Mesangial cell (primary cell): ENCODE measurements around the gene ZBTB34. TPM values are rescaled to one million over a fixed set of nuclear protein-coding genes. Genes with fewer than 3 reads are reported as not detected.

ENCODE experiments used
- total RNA-seq: library from RNA; depleted of rRNA; stranded (reverse); fragments of >200 nt; gene quantifications from 2 replicates; pipeline ENCODE4 v1.2.3, GENCODE V29; 2015

Gene ZBTB34
- 2.8 and 8.0 TPM in 2 replicates for total RNA-seq

GRCh38 chr9:126860077-126860756, at the start of gene ZBTB34:
Gene ZBTB34, plus strand, starts transcription at chr9:126860639. Its CDS starts 18,761 bp downstream, at chr9:126879400.

GRCh38 chr9:126914458-126915280, 54.2 kb downstream of the ZBTB34 start, which contains the start of gene RALGPS1:
Gene RALGPS1, plus strand, starts transcription at chr9:126914782. Its CDS starts 47,508 bp downstream, at chr9:126962290.

Other genes starting within 250 kb of the ZBTB34 start
- gene LMX1B, start 246.7 kb upstream of the ZBTB34 start, total RNA-seq = 0.63 and 0.98 TPM in 2 replicates
- gene ZBTB43, start 55.6 kb upstream of the ZBTB34 start, total RNA-seq = 3.1 and 4.8 TPM in 2 replicates
- 1.1 and 7.1 TPM in 2 replicates for gene RALGPS1, start 54.1 kb downstream of the ZBTB34 start, total RNA-seq